ENCODE data around the gene THEMIS.

- no peak for TF ChIP-seq CTCF (IDR thresholded peaks at IDR 0.05; ENCODE audit: poor library complexity, severe bottlenecking)
- TF ChIP-seq EZH2 (IDR thresholded peaks at IDR 0.05; ENCODE audit: borderline replicate concordance, insufficient read depth, low read length, poor library complexity, severe bottlenecking): no peak
- no peak for TF ChIP-seq RAD21 (conservative IDR thresholded peaks at IDR 0.05)
- no peak for TF ChIP-seq POLR2AphosphoS5 (IDR thresholded peaks at IDR 0.05)
- TF ChIP-seq EP300 (conservative IDR thresholded peaks at IDR 0.05; ENCODE audit: poor library complexity, severe bottlenecking): no peak
- no peak for TF ChIP-seq REST (IDR thresholded peaks at IDR 0.05; ENCODE audit: borderline replicate concordance)
- TF ChIP-seq TAF1 (IDR thresholded peaks at IDR 0.05; ENCODE audit: low read depth): no peak
Observed at GRCh38 chr6:127818149-127818548, 82.7 kb downstream of the THEMIS start.

All from neural cell (in vitro differentiated cells).